HUES6 (cell line): ENCODE measurements around the gene SLC43A1.
A peak's percentile ranks its signal among the peaks of the same experiment; 100 is the strongest.

Experiments
- H3K27ac ChIP-seq: 2 replicates; pipeline ENCODE4 v1.7.0; 2013; ENCODE audit warnings: low read depth, mild to moderate bottlenecking, low read length, inconsistent platforms
- H3K27me3 ChIP-seq: 2 replicates; pipeline ENCODE4 v1.6.1; 2013; ENCODE audit warnings: low read length; ENCODE audit not compliant: control insufficient read depth, insufficient read depth
- H3K36me3 ChIP-seq: 2 replicates; pipeline ENCODE4 v1.6.1; 2013; ENCODE audit warnings: low read length; ENCODE audit not compliant: control insufficient read depth, insufficient read depth
- H3K4me1 ChIP-seq: 2 replicates; pipeline ENCODE4 v1.6.1; 2013; ENCODE audit warnings: low read length; ENCODE audit not compliant: control insufficient read depth, insufficient read depth
- H3K4me3 ChIP-seq: 2 replicates; pipeline ENCODE4 v1.5.1; 2013; ENCODE audit warnings: low read depth, low read length
- H3K9ac ChIP-seq: one replicate; pipeline ENCODE4 v1.6.1; 2013; ENCODE audit warnings: mild to moderate bottlenecking, low read length
- H3K9me3 ChIP-seq: 2 replicates; pipeline ENCODE4 v1.6.1; 2013; ENCODE audit warnings: low read depth, low read length; ENCODE audit not compliant: control insufficient read depth, insufficient read depth

SLC43A1 gene

GRCh38 chr11:57515332-57516060 is at the start of gene SLC43A1:
TSS of gene SLC43A1 (minus strand) at chr11:57515702. CDS start at chr11:57514111, 1,591 bp downstream.
- peak within 1 kb of the TSS; percentile 74 for H3K9ac ChIP-seq
- H3K27me3 ChIP-seq, result peaks cover 39% of the 10 kb centered on the region
- no peaks in the 10 kb centered on the region for H3K9me3 ChIP-seq
- H3K4me1 ChIP-seq, result peaks cover 16% of the 10 kb centered on the region
- peak within 1 kb of the TSS; percentile 73 for H3K4me3 ChIP-seq
- no peaks in the 10 kb centered on the region for H3K36me3 ChIP-seq
- no peak within 1 kb of the TSS for H3K27ac ChIP-seq

GRCh38 chr11:57562596-57562995 is 47.1 kb upstream of the SLC43A1 start:
- Histone ChIP-seq H3K27me3 (peaks cover 5% of the 10 kb centered on the region; the same call in 1 of the 2 replicates), H3K9me3 (no peaks in the 10 kb centered on the region), H3K27ac (no peak overlapping the region), H3K4me3 (no peak overlapping the region), H3K9ac (no peak overlapping the region), H3K4me1 (peaks cover 13% of the 10 kb centered on the region), H3K36me3 (peaks cover 4% of the 10 kb centered on the region; the same call in 1 of the 2 replicates)

GRCh38 chr11:57560146-57560545 is 44.6 kb upstream of the SLC43A1 start:
- H3K4me3 ChIP-seq, result no peak overlapping the region
- no peaks in the 10 kb centered on the region for H3K9me3 ChIP-seq
- H3K9ac ChIP-seq, result no peak overlapping the region
- no peaks in the 10 kb centered on the region for H3K27me3 ChIP-seq
- H3K27ac ChIP-seq, result no peak overlapping the region
- H3K36me3 ChIP-seq, result peaks cover 9% of the 10 kb centered on the region; the same call in 1 of the 2 replicates
- H3K4me1 ChIP-seq, result peaks cover 4% of the 10 kb centered on the region; the same call in 1 of the 2 replicates

- H3K4me1 ChIP-seq, result no peaks in the 10 kb centered on the region
- peak overlapping the region; percentile 9 for H3K9ac ChIP-seq
- no peaks in the 10 kb centered on the region for H3K27me3 ChIP-seq
- no peaks in the 10 kb centered on the region for H3K9me3 ChIP-seq
- peaks cover 26% of the 10 kb centered on the region for H3K36me3 ChIP-seq
- no peak overlapping the region for H3K27ac ChIP-seq
- H3K4me3 ChIP-seq, result no peak overlapping the region
Measured at GRCh38 chr11:57556041-57556440, 40.5 kb upstream of the SLC43A1 start.

- H3K4me3 ChIP-seq, result no peak overlapping the region
- no peaks in the 10 kb centered on the region for H3K9me3 ChIP-seq
- no peak overlapping the region for H3K9ac ChIP-seq
- H3K27ac ChIP-seq, result no peak overlapping the region
- H3K36me3 ChIP-seq, result peaks cover 29% of the 10 kb centered on the region
- H3K27me3 ChIP-seq, result no peaks in the 10 kb centered on the region
- no peaks in the 10 kb centered on the region for H3K4me1 ChIP-seq
Measured at GRCh38 chr11:57555393-57555792, 39.9 kb upstream of the SLC43A1 start.

GRCh38 chr11:57552479-57552878 is 37.0 kb upstream of the SLC43A1 start:
- Histone ChIP-seq H3K4me1 (peaks cover under 1% of the 10 kb centered on the region; the same call in 1 of the 2 replicates), H3K9ac (no peak overlapping the region), H3K4me3 (no peak overlapping the region), H3K27ac (no peak overlapping the region), H3K27me3 (no peaks in the 10 kb centered on the region), H3K9me3 (no peaks in the 10 kb centered on the region), H3K36me3 (peaks cover 30% of the 10 kb centered on the region)

GRCh38 chr11:57551941-57552340 is 36.4 kb upstream of the SLC43A1 start:
- no peak overlapping the region for H3K4me3 ChIP-seq
- H3K36me3 ChIP-seq, result peaks cover 30% of the 10 kb centered on the region
- H3K4me1 ChIP-seq, result peaks cover 4% of the 10 kb centered on the region; the same call in 1 of the 2 replicates
- H3K27me3 ChIP-seq, result no peaks in the 10 kb centered on the region
- H3K9ac ChIP-seq, result no peak overlapping the region
- no peaks in the 10 kb centered on the region for H3K9me3 ChIP-seq
- no peak overlapping the region for H3K27ac ChIP-seq

GRCh38 chr11:57549983-57550382 is 34.5 kb upstream of the SLC43A1 start:
- Histone ChIP-seq H3K9ac (no peak overlapping the region), H3K36me3 (peaks cover 25% of the 10 kb centered on the region), H3K27me3 (no peaks in the 10 kb centered on the region), H3K9me3 (no peaks in the 10 kb centered on the region), H3K27ac (no peak overlapping the region), H3K4me3 (no peak overlapping the region), H3K4me1 (peaks cover 4% of the 10 kb centered on the region; the same call in 1 of the 2 replicates)

GRCh38 chr11:57547854-57548377 is 32.4 kb upstream of the SLC43A1 start:
- peaks cover 13% of the 10 kb centered on the region for H3K4me1 ChIP-seq
- H3K27ac ChIP-seq, result no peak overlapping the region
- H3K9ac ChIP-seq, result no peak overlapping the region
- no peak overlapping the region for H3K4me3 ChIP-seq
- H3K27me3 ChIP-seq, result peaks cover 4% of the 10 kb centered on the region; the same call in 1 of the 2 replicates
- H3K9me3 ChIP-seq, result no peaks in the 10 kb centered on the region
- peaks cover 21% of the 10 kb centered on the region for H3K36me3 ChIP-seq

GRCh38 chr11:57546869-57547475 is 31.5 kb upstream of the SLC43A1 start:
- H3K27ac ChIP-seq, result no peak overlapping the region
- no peaks in the 10 kb centered on the region for H3K9me3 ChIP-seq
- H3K9ac ChIP-seq, result no peak overlapping the region
- H3K4me1 ChIP-seq, result peaks cover 20% of the 10 kb centered on the region
- peaks cover 4% of the 10 kb centered on the region; the same call in 1 of the 2 replicates for H3K27me3 ChIP-seq
- H3K36me3 ChIP-seq, result peaks cover 13% of the 10 kb centered on the region
- no peak overlapping the region for H3K4me3 ChIP-seq

- peaks cover 8% of the 10 kb centered on the region; the same call in 1 of the 2 replicates for H3K36me3 ChIP-seq
Measured at GRCh38 chr11:57546451-57546850, 30.9 kb upstream of the SLC43A1 start.

More at GRCh38 chr11:57546451-57546850, 30.9 kb upstream of the SLC43A1 start:
- peaks cover 4% of the 10 kb centered on the region; the same call in 1 of the 2 replicates for H3K27me3 ChIP-seq
- no peak overlapping the region for H3K9ac ChIP-seq
- H3K27ac ChIP-seq, result no peak overlapping the region
- H3K4me3 ChIP-seq, result no peak overlapping the region
- H3K4me1 ChIP-seq, result peaks cover 20% of the 10 kb centered on the region
- H3K9me3 ChIP-seq, result no peaks in the 10 kb centered on the region
